Karpas-422 (cell line): ENCODE data around the gene LRRFIP1. TPM values are rescaled to one million over a fixed set of nuclear protein-coding genes. Genes with fewer than 3 reads are reported as not detected.
A peak's percentile ranks its signal among the peaks of the same experiment; 100 is the strongest.

Experiments
- DNase-seq: peaks from one replicate; pipeline ENCODE4 v3.0.0-alpha.2; 2015
- H2AFZ ChIP-seq: fragments of 200-600 bp; sonication (generic); 2 replicates; pipeline ENCODE4 v1.6.1; 2014; ENCODE audit warnings: antibody characterized with exemption, low read length, mixed read lengths
- H3K27ac ChIP-seq: fragments of 200-600 bp; sonication (generic); 2 replicates; pipeline ENCODE4 v1.5.1; 2014; ENCODE audit warnings: mild to moderate bottlenecking, low read length, moderate library complexity
- H3K27me3 ChIP-seq: fragments of 200-600 bp; sonication (generic); 2 replicates; pipeline ENCODE4 v1.6.1; 2014; ENCODE audit warnings: low read length, mixed read lengths
- H3K36me3 ChIP-seq: fragments of 200-600 bp; sonication (generic); 2 replicates; pipeline ENCODE4 v1.6.1; 2014; ENCODE audit warnings: low read length, mixed read lengths; ENCODE audit not compliant: insufficient read depth
- H3K4me1 ChIP-seq: fragments of 200-600 bp; sonication (generic); 2 replicates; pipeline ENCODE4 v1.6.1; 2014; ENCODE audit warnings: mild to moderate bottlenecking, low read length, mixed read lengths
- H3K4me2 ChIP-seq: fragments of 200-600 bp; sonication (generic); 2 replicates; pipeline ENCODE4 v1.6.1; 2014; ENCODE audit warnings: low read length, low read depth, mild to moderate bottlenecking; ENCODE audit not compliant: poor library complexity, severe bottlenecking
- H3K4me3 ChIP-seq: fragments of 200-600 bp; sonication (generic); 2 replicates; pipeline ENCODE4 v1.5.1; 2014; ENCODE audit warnings: mild to moderate bottlenecking, antibody characterized with exemption, low read length, mixed read lengths
- H3K79me2 ChIP-seq: fragments of 200-600 bp; sonication (generic); 2 replicates; pipeline ENCODE4 v1.6.1; 2014; ENCODE audit warnings: mild to moderate bottlenecking, low read length, mixed read lengths
- H3K9ac ChIP-seq: fragments of 200-600 bp; sonication (generic); 2 replicates; pipeline ENCODE4 v1.6.0; 2014; ENCODE audit warnings: low read length
- H3K9me2 ChIP-seq: fragments of 200-600 bp; sonication (generic), shearing (Covaris generic); replicated peaks from 2 replicates; pipeline ENCODE4 v1.6.0; 2014; ENCODE audit warnings: mild to moderate bottlenecking, low read length, moderate library complexity; ENCODE audit not compliant: insufficient read depth
- H3K9me3 ChIP-seq: fragments of 300-700, 200-600 bp; sonication (generic); 2 replicates; pipeline ENCODE4 v1.6.1; 2014; ENCODE audit warnings: low read length, mixed read lengths
- H4K20me1 ChIP-seq: fragments of 200-600 bp; sonication (generic); 2 replicates; pipeline ENCODE4 v1.6.1; 2014; ENCODE audit warnings: mild to moderate bottlenecking, antibody characterized with exemption, low read length, low read depth; ENCODE audit not compliant: insufficient read depth
- total RNA-seq: library from RNA; depleted of rRNA; stranded (reverse); fragments of >200 nt; shearing (Covaris generic); gene quantifications from 2 replicates; pipeline ENCODE4 v1.2.3, GENCODE V29; 2014; ENCODE audit warnings: low replicate concordance

The LRRFIP1 gene
- total RNA-seq, 1 experiment from 2014 or later = 29.9 TPM

- Histone ChIP-seq H3K9me3 (no peaks in the 10 kb centered on the region), H3K9ac (no peak overlapping the region), H3K27ac (no peak overlapping the region), H3K9me2 (no peaks in the 10 kb centered on the region), H4K20me1 (peaks cover 17% of the 10 kb centered on the region), H3K79me2 (no peaks in the 10 kb centered on the region), H3K27me3 (no peaks in the 10 kb centered on the region), H3K4me3 (no peak overlapping the region), H3K4me2 (no peak overlapping the region), H3K36me3 (no peaks in the 10 kb centered on the region), H2AFZ (no peak overlapping the region), H3K4me1 (peaks cover 5% of the 10 kb centered on the region)
- no peak for DNase-seq
Observed at GRCh38 chr2:237742614-237743013, 115.2 kb downstream of the LRRFIP1 start.

- no peak for DNase-seq
- Histone ChIP-seq H2AFZ (no peak overlapping the region), H3K27me3 (no peaks in the 10 kb centered on the region), H3K9ac (no peak overlapping the region), H3K79me2 (no peaks in the 10 kb centered on the region), H3K9me2 (no peaks in the 10 kb centered on the region), H3K27ac (no peak overlapping the region), H3K4me1 (peaks cover 5% of the 10 kb centered on the region), H3K36me3 (no peaks in the 10 kb centered on the region), H3K4me3 (no peak overlapping the region), H4K20me1 (peaks cover 13% of the 10 kb centered on the region), H3K4me2 (no peak overlapping the region), H3K9me3 (no peaks in the 10 kb centered on the region)
Observed at GRCh38 chr2:237743024-237743423, 115.6 kb downstream of the LRRFIP1 start.

- DNase-seq = no peak
- Histone ChIP-seq H3K9me3 (no peaks in the 10 kb centered on the region), H2AFZ (no peak overlapping the region), H3K4me1 (peaks cover 5% of the 10 kb centered on the region), H3K27ac (no peak overlapping the region), H3K4me3 (no peak overlapping the region), H3K36me3 (no peaks in the 10 kb centered on the region), H3K27me3 (no peaks in the 10 kb centered on the region), H3K4me2 (no peak overlapping the region), H3K79me2 (no peaks in the 10 kb centered on the region), H3K9ac (no peak overlapping the region), H3K9me2 (no peaks in the 10 kb centered on the region), H4K20me1 (peaks cover 12% of the 10 kb centered on the region)
Observed at GRCh38 chr2:237743561-237744269, 116.3 kb downstream of the LRRFIP1 start.

GRCh38 chr2:237744270-237744612 lies 116.9 kb downstream of the LRRFIP1 start:
- no peak overlapping the region for H3K4me3 ChIP-seq
- H3K27me3 ChIP-seq = no peaks in the 10 kb centered on the region
- no peak overlapping the region for H3K4me2 ChIP-seq
- H3K79me2 ChIP-seq = no peaks in the 10 kb centered on the region
- no peaks in the 10 kb centered on the region for H3K9me2 ChIP-seq
- H3K9me3 ChIP-seq = no peaks in the 10 kb centered on the region
- no peak for DNase-seq
- peaks cover 12% of the 10 kb centered on the region for H4K20me1 ChIP-seq
- no peak overlapping the region for H3K27ac ChIP-seq
- no peak overlapping the region for H3K9ac ChIP-seq
- no peaks in the 10 kb centered on the region for H3K36me3 ChIP-seq
- H2AFZ ChIP-seq = no peak overlapping the region
- peaks cover 5% of the 10 kb centered on the region for H3K4me1 ChIP-seq

GRCh38 chr2:237744613-237745249 lies 117.3 kb downstream of the LRRFIP1 start:
- no peaks in the 10 kb centered on the region for H3K36me3 ChIP-seq
- no peaks in the 10 kb centered on the region for H3K27me3 ChIP-seq
- H3K9me2 ChIP-seq = no peaks in the 10 kb centered on the region
- H3K4me1 ChIP-seq = peaks cover 5% of the 10 kb centered on the region
- H3K27ac ChIP-seq = no peak overlapping the region
- H3K9me3 ChIP-seq = no peaks in the 10 kb centered on the region
- H3K79me2 ChIP-seq = no peaks in the 10 kb centered on the region
- H3K4me3 ChIP-seq = no peak overlapping the region
- no peak overlapping the region for H3K9ac ChIP-seq
- peak; percentile 82 for DNase-seq
- H2AFZ ChIP-seq = no peak overlapping the region
- H3K4me2 ChIP-seq = no peak overlapping the region
- H4K20me1 ChIP-seq = peaks cover 12% of the 10 kb centered on the region

- H3K27me3 ChIP-seq = no peaks in the 10 kb centered on the region
- H3K9me3 ChIP-seq = no peaks in the 10 kb centered on the region
- no peak overlapping the region for H3K9ac ChIP-seq
- peaks cover 12% of the 10 kb centered on the region for H4K20me1 ChIP-seq
- H3K4me3 ChIP-seq = no peak overlapping the region
- H3K4me2 ChIP-seq = no peak overlapping the region
- H3K27ac ChIP-seq = no peak overlapping the region
- H3K79me2 ChIP-seq = no peaks in the 10 kb centered on the region
- no peak for DNase-seq
- H3K4me1 ChIP-seq = peaks cover 5% of the 10 kb centered on the region
- no peaks in the 10 kb centered on the region for H3K36me3 ChIP-seq
- no peak overlapping the region for H2AFZ ChIP-seq
- no peaks in the 10 kb centered on the region for H3K9me2 ChIP-seq
Observed at GRCh38 chr2:237745250-237745613, 117.8 kb downstream of the LRRFIP1 start.

GRCh38 chr2:237746302-237747080 lies 119.1 kb downstream of the LRRFIP1 start:
- Histone ChIP-seq H3K79me2 (no peaks in the 10 kb centered on the region), H3K9me3 (no peaks in the 10 kb centered on the region), H4K20me1 (peaks cover 12% of the 10 kb centered on the region)

GRCh38 chr2:237747189-237747588 lies 119.8 kb downstream of the LRRFIP1 start:
- no peaks in the 10 kb centered on the region for H3K9me2 ChIP-seq
- no peak for DNase-seq
- no peak overlapping the region for H2AFZ ChIP-seq
- H3K27me3 ChIP-seq = no peaks in the 10 kb centered on the region
- H3K79me2 ChIP-seq = no peaks in the 10 kb centered on the region
- H3K4me1 ChIP-seq = no peaks in the 10 kb centered on the region
- no peaks in the 10 kb centered on the region for H3K9me3 ChIP-seq
- no peak overlapping the region for H3K4me2 ChIP-seq
- no peak overlapping the region for H3K4me3 ChIP-seq
- peaks cover 12% of the 10 kb centered on the region for H4K20me1 ChIP-seq
- H3K9ac ChIP-seq = no peak overlapping the region
- no peak overlapping the region for H3K27ac ChIP-seq
- no peaks in the 10 kb centered on the region for H3K36me3 ChIP-seq

More at GRCh38 chr2:237746302-237747080, 119.1 kb downstream of the LRRFIP1 start:
- H3K4me2 ChIP-seq = no peak overlapping the region
- no peak overlapping the region for H3K4me3 ChIP-seq
- H3K27me3 ChIP-seq = no peaks in the 10 kb centered on the region
- no peak overlapping the region for H2AFZ ChIP-seq
- H3K4me1 ChIP-seq = no peaks in the 10 kb centered on the region
- H3K27ac ChIP-seq = no peak overlapping the region
- no peak for DNase-seq
- H3K9ac ChIP-seq = no peak overlapping the region
- no peaks in the 10 kb centered on the region for H3K36me3 ChIP-seq
- no peaks in the 10 kb centered on the region for H3K9me2 ChIP-seq
